Natural killer cell (primary cell): ENCODE results near the gene FZD7. TPM values are rescaled to one million over a fixed set of nuclear protein-coding genes. Genes with fewer than 3 reads are reported as not detected.

Experiments used
- ATAC-seq, 3 donors: fragments of 150-1000 bp in 2 of 3; fragments of 200-7000 bp in 1 of 3; cut with Tn5 transposase; 1 replicate in 1 of 3; 2 replicates in 2 of 3; pipeline ENCODE4 v1.10.0; 2021; ENCODE audit warnings: mild to moderate bottlenecking in 2 of 3, moderate library complexity in 2 of 3
- DNase-seq, 2 donors: peaks; one replicate each; pipeline versions ENCODE4 v3.0.0 to v3.0.0-alpha.2; 2013 to 2021; ENCODE audit warnings: mixed read lengths in 1 of 2
- H3K27ac ChIP-seq: one replicate; pipeline ENCODE4 v1.5.1; 2013; ENCODE audit warnings: mild to moderate bottlenecking, low read length
- H3K27me3 ChIP-seq: one replicate; pipeline ENCODE4 v1.6.1; 2013; ENCODE audit warnings: low read length; ENCODE audit not compliant: control insufficient read depth, insufficient read depth
- H3K36me3 ChIP-seq: one replicate; pipeline ENCODE4 v1.6.1; 2013; ENCODE audit warnings: low read length; ENCODE audit not compliant: control insufficient read depth, insufficient read depth
- H3K4me1 ChIP-seq: one replicate; pipeline ENCODE4 v1.6.1; 2013; ENCODE audit warnings: low read length; ENCODE audit not compliant: control insufficient read depth, insufficient read depth
- H3K4me3 ChIP-seq: one replicate; pipeline ENCODE4 v1.5.1; 2013; ENCODE audit warnings: low read length
- H3K9me3 ChIP-seq: one replicate; pipeline ENCODE4 v1.6.1; 2013; ENCODE audit warnings: low read length; ENCODE audit not compliant: control insufficient read depth, insufficient read depth
- H3K27ac Mint-ChIP-seq, 2 donors: one replicate each; pipeline ENCODE4 v1.8.0; 2022; ENCODE audit warnings: mild to moderate bottlenecking in 2 of 2, mixed read lengths in 2 of 2, moderate library complexity in 1 of 2
- H3K27me3 Mint-ChIP-seq, 2 donors: one replicate each; pipeline ENCODE4 v1.8.0; 2022; ENCODE audit warnings: low read depth in 2 of 2, mixed read lengths in 2 of 2
- H3K36me3 Mint-ChIP-seq: one replicate; pipeline ENCODE4 v1.8.0; 2022; ENCODE audit warnings: mixed read lengths
- H3K4me1 Mint-ChIP-seq, 2 donors: one replicate each; pipeline ENCODE4 v1.8.0; 2022; ENCODE audit warnings: mixed read lengths in 2 of 2
- H3K4me3 Mint-ChIP-seq: one replicate; pipeline ENCODE4 v1.8.0; 2022; ENCODE audit warnings: mild to moderate bottlenecking, moderate library complexity, mixed read lengths
- H3K9me3 Mint-ChIP-seq, 2 donors: one replicate each; pipeline ENCODE4 v1.8.0; 2022; ENCODE audit warnings: mixed read lengths in 2 of 2
- CTCF ChIP-seq: fragments of 200-600 bp; IDR thresholded peaks from one replicate; pipeline ENCODE4 v1.8.0; 2022; ENCODE audit warnings: antibody characterized with exemption
- WGBS: methylation state at CpG from one replicate; pipeline ENCODE4 v1.1.7; 2013; ENCODE audit warnings: missing lambda C conversion rate; ENCODE audit not compliant: insufficient coverage; 5-methylcytosine and 5-hydroxymethylcytosine counted together
- intact Hi-C: fragments of 100-400 bp; cut with micrococcal nuclease; formaldehyde crosslinking; loops from one replicate; pipeline ENCODE4 v1.14.2; 2022
- total RNA-seq, 4 donors: library from RNA; stranded (reverse); fragments of 120-200 nt in 1 of 4; gene quantifications; one replicate each; pipeline versions ENCODE4 v1.2.3 to v1.2.4, GENCODE V29; 2013 to 2022

FZD7 gene
- total RNA-seq, 3 donors from 2014 or later (not counting 1 experiment from before 2014, with no cell fraction given) = 0.27 to 1.6 TPM; not detected in 1

- no peak for TF ChIP-seq CTCF
- no peak overlapping the region for H3K27ac Mint-ChIP-seq
- Histone ChIP-seq H3K27ac (no peak overlapping the region), H3K4me1 (no peaks in the 10 kb centered on the region), H3K4me3 (no peak overlapping the region), H3K9me3 (no peaks in the 10 kb centered on the region), H3K36me3 (no peaks in the 10 kb centered on the region), H3K27me3 (no peaks in the 10 kb centered on the region)
- no peaks in the 10 kb centered on the region for H3K9me3 Mint-ChIP-seq
- no peak overlapping the region for H3K4me3 Mint-ChIP-seq
- no peaks in the 10 kb centered on the region for H3K4me1 Mint-ChIP-seq
- no peaks in the 10 kb centered on the region for H3K36me3 Mint-ChIP-seq
- 76% methylated on average over 8 of the region's 8 CpGs for WGBS
- DNase-seq = no peak
- H3K27me3 Mint-ChIP-seq = peaks cover 0 to 1% of the 10 kb centered on the region in 2 donors
- intact Hi-C loops = no loop called here
- no peak for ATAC-seq
Measured at GRCh38 chr2:201985728-201986462, 47.8 kb upstream of the FZD7 start.

- Mint-ChIP-seq H3K4me1 (no peaks in the 10 kb centered on the region), H3K36me3 (no peaks in the 10 kb centered on the region), H3K27ac (no peak overlapping the region), H3K4me3 (no peak overlapping the region), H3K9me3 (no peaks in the 10 kb centered on the region), H3K27me3 (no peaks in the 10 kb centered on the region)
- H3K27ac ChIP-seq = no peak overlapping the region
- ATAC-seq (no peak), DNase-seq (no peak)
- H3K4me3 ChIP-seq = no peak overlapping the region
- H3K9me3 ChIP-seq = no peaks in the 10 kb centered on the region
- TF ChIP-seq CTCF = no peak
- 88% methylated on average over 5 of the region's 5 CpGs for WGBS
- H3K4me1 ChIP-seq = no peaks in the 10 kb centered on the region
- intact Hi-C loops = no loop called here
- no peaks in the 10 kb centered on the region for H3K27me3 ChIP-seq
- H3K36me3 ChIP-seq = no peaks in the 10 kb centered on the region
Measured at GRCh38 chr2:201986463-201986735, 47.3 kb upstream of the FZD7 start.

- H3K4me3 Mint-ChIP-seq = no peak overlapping the region
- Histone ChIP-seq H3K36me3 (no peaks in the 10 kb centered on the region), H3K4me3 (no peak overlapping the region), H3K27me3 (no peaks in the 10 kb centered on the region), H3K9me3 (no peaks in the 10 kb centered on the region), H3K4me1 (no peaks in the 10 kb centered on the region), H3K27ac (no peak overlapping the region)
- DNase-seq (no peak), ATAC-seq (no peak)
- H3K27ac Mint-ChIP-seq = no peak overlapping the region
- intact Hi-C loops = no loop called here
- WGBS = 64% methylated on average over 2 of the region's 2 CpGs
- no peaks in the 10 kb centered on the region for H3K4me1 Mint-ChIP-seq
- H3K9me3 Mint-ChIP-seq = no peaks in the 10 kb centered on the region
- no peaks in the 10 kb centered on the region for H3K36me3 Mint-ChIP-seq
- H3K27me3 Mint-ChIP-seq = no peaks in the 10 kb centered on the region
- no peak for TF ChIP-seq CTCF
Measured at GRCh38 chr2:201987426-201987825, 46.2 kb upstream of the FZD7 start.

GRCh38 chr2:201990069-201990468 lies 43.6 kb upstream of the FZD7 start:
- Histone ChIP-seq H3K36me3 (no peaks in the 10 kb centered on the region), H3K4me3 (no peak overlapping the region), H3K4me1 (no peaks in the 10 kb centered on the region), H3K27ac (no peak overlapping the region), H3K27me3 (no peaks in the 10 kb centered on the region), H3K9me3 (no peaks in the 10 kb centered on the region)
- ATAC-seq (no peak), DNase-seq (no peak)
- Mint-ChIP-seq H3K4me3 (no peak overlapping the region), H3K27me3 (peaks cover 0 to 7% of the 10 kb centered on the region in 2 donors), H3K9me3 (no peaks in the 10 kb centered on the region), H3K27ac (no peak overlapping the region), H3K4me1 (no peaks in the 10 kb centered on the region), H3K36me3 (no peaks in the 10 kb centered on the region)
- WGBS = 93% methylated on average over 2 of the region's 2 CpGs
- intact Hi-C loops = no loop called here
- no peak for TF ChIP-seq CTCF
